Measurements from ENCODE around the gene PPFIBP1. TPM values are rescaled to one million over a fixed set of nuclear protein-coding genes. Genes with fewer than 3 reads are reported as not detected.

PPFIBP1 gene
- total and polyA plus RNA-seq, 9 of the 15 experiments (the other 6 are each of a cell fraction or from before 2014, with no cell fraction given), result 0.46 to 3.5 (median 1.8) TPM

GRCh38 chr12:27549801-27550652 lies 26.0 kb downstream of the PPFIBP1 start (continued):
- TF ChIP-seq HDAC2 (IDR thresholded peaks at IDR 0.05), result 0 out of 2 replicates have a peak, but pooled peaks have one; percentile 22
- TF ChIP-seq SIN3B (IDR thresholded peaks at IDR 0.05; ENCODE audit: low read depth), result no peak
- peak; percentile 27 for TF ChIP-seq SMAD1 (IDR thresholded peaks at IDR 0.05; ENCODE audit: low read depth, low read length, partially characterized antibody)
- TF ChIP-seq ZNF444 (CRISPR knock-in tag; IDR thresholded peaks at IDR 0.05), result no peak
- no peak for TF ChIP-seq FOXK2 (conservative IDR thresholded peaks at IDR 0.05 in 1 of 2, IDR thresholded peaks at IDR 0.05 in 1 of 2; ENCODE audit: low read depth in 2 of 2)
- no peak for TF ChIP-seq MCM7 (IDR thresholded peaks at IDR 0.05)
- TF ChIP-seq L3MBTL2 (IDR thresholded peaks at IDR 0.05), result peak; percentile 68
- TF ChIP-seq, protein P1, sequence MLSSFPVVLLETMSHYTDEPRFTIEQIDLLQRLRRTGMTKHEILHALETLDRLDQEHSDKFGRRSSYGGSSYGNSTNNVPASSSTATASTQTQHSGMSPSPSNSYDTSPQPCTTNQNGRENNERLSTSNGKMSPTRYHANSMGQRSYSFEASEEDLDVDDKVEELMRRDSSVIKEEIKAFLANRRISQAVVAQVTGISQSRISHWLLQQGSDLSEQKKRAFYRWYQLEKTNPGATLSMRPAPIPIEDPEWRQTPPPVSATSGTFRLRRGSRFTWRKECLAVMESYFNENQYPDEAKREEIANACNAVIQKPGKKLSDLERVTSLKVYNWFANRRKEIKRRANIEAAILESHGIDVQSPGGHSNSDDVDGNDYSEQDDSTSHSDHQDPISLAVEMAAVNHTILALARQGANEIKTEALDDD (IDR thresholded peaks at IDR 0.05), result peak; percentile 59
- TF ChIP-seq LEF1 (IDR thresholded peaks at IDR 0.05), result peak; percentile 36; the same call in 1 of the 2 replicates
- peak; percentile 71 for TF ChIP-seq ARID1B (IDR thresholded peaks at IDR 0.05)

DNA sequence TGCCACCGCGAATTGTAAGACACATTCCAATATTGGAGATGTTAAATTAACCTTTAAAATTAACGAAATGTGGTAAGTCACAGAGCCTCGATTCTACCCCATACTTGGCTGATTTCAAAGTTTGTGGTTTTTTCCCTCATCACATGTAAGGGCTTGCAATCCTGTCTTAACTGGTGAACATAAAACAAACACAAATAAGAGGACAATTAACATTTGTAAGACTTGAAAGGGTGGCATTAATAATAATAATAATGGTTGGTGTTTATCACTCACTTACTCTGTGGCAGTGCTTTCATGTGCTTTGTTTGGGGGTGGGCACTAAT lies 26.6 kb downstream of the PPFIBP1 start:
- ChIA-PET POLR2A (interaction anchor here (1.4 kb wide), 1 partner anchor 15 kb away, joined by 6 read pairs; no protein-coding TSS in a partner anchor), CTCF (ENCODE audit: low intra/inter-chr PET ratio) (no interaction called here)
- no peaks in the 10 kb centered on the region for H4K20me1 ChIP-seq (replicated peaks; ENCODE audit: control insufficient read depth, insufficient read depth, low read length)
- no TSS peak for BruUV-seq (replicated peaks)
- H3K27me3 ChIP-seq (ENCODE audit: control insufficient read depth in 2 of 2, insufficient read depth in 2 of 2, low read length in 2 of 2), result peaks cover 15 to 36% of the 10 kb centered on the region in 2 experiments
- no peak overlapping the region for H2AFZ ChIP-seq (ENCODE audit: low read depth, low read length)
- no peaks in the 10 kb centered on the region for H3K9me3 ChIP-seq (replicated peaks; ENCODE audit: control insufficient read depth, insufficient read depth, low read depth, low read length)
- intact Hi-C loops (cut with micrococcal nuclease) (no loop called here), in situ Hi-C loops (cut with MboI) (no loop called here)
- 0% methylated on average over 4 of the region's 4 CpGs for WGBS (ENCODE audit: insufficient coverage, low coverage, missing lambda C conversion rate)
- no peaks in the 10 kb centered on the region for H3K36me3 ChIP-seq (ENCODE audit: control insufficient read depth, insufficient read depth, low read length)
- no peak for FAIRE-seq
- H3K27ac ChIP-seq (ENCODE audit: extremely low read depth, low read depth, low read length), result no peak overlapping the region
- no peak for DNase-seq (ENCODE audit: extremely low read depth in 1 of 4, low spot score in 3 of 4)
- no peaks in the 10 kb centered on the region for H3K79me2 ChIP-seq (ENCODE audit: control insufficient read depth, insufficient read depth, low read length)
- H3K9ac ChIP-seq (ENCODE audit: insufficient read depth in 1 of 2, low read depth in 2 of 2, low read length in 2 of 2), result no peak overlapping the region
- H3K9me1 ChIP-seq (ENCODE audit: control insufficient read depth, insufficient read depth, low read length), result no peaks in the 10 kb centered on the region
- no peak for ATAC-seq
- H3K4me2 ChIP-seq (ENCODE audit: insufficient read depth, low read length), result no peak overlapping the region
- no peak overlapping the region for H3K4me3 ChIP-seq
- H3K4me1 ChIP-seq (replicated peaks in 1 of 2; ENCODE audit: control insufficient read depth in 2 of 2, insufficient read depth in 2 of 2, low read length in 2 of 2), result peaks cover 0 to 13% of the 10 kb centered on the region in 2 experiments; a peak in 4 of 5 replicates
- TF ChIP-seq MITF (IDR thresholded peaks at IDR 0.05) (no peak), NR2C1 (IDR thresholded peaks at IDR 0.05) (no peak), NR2C1 (tag; IDR thresholded peaks at IDR 0.05) (no peak), AFF4 (CRISPR knock-in tag; IDR thresholded peaks at IDR 0.05) (no peak), ZSCAN29 (IDR thresholded peaks at IDR 0.05) (no peak)

All from K562 (cell line).